Ovary (tissue), 3 donors: Measurements from ENCODE around the gene FAM210A.

Source experiments
- POLR2A ChIP-seq: fragments of 450-650 bp; IDR thresholded peaks from one replicate; pipeline ENCODE4 v1.6.1; 2017; ENCODE audit warnings: antibody characterized with exemption, mild to moderate bottlenecking, moderate library complexity
- TF ChIP-seq, protein P1 (sequence below), 3 donors: fragments of 450-650 bp in 2 of 3; fragments of 200-600 bp in 1 of 3; IDR thresholded peaks; one replicate each; pipeline versions ENCODE4 v1.5.1 to v1.8.0; 2016 to 2022; ENCODE audit warnings: antibody characterized with exemption in 3 of 3, mild to moderate bottlenecking in 1 of 3
- donor health status: DM: no; HTN: no; CAD: no.

DNA sequence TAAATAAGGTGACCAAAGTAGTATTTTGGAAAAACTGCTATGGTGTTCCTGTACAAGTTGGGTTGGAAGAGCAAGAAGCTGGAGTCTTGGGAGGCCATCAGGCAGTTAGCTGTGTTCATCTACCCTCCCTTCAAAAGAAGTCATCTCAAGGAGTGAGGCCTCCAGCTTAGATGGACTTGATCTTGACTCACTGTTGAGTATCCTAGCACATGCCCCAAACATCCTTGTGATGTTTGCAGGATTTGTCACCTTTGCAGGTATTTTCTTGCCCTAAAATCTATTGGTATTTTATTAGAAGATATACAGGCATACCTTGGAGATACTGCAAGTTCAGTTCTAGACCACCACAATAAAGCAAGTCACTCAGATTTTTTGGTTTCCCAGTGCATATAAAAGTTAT is 30.3 kb upstream of the FAM210A start:
- TF ChIP-seq POLR2A, result no peak
- TF ChIP-seq, protein P1, sequence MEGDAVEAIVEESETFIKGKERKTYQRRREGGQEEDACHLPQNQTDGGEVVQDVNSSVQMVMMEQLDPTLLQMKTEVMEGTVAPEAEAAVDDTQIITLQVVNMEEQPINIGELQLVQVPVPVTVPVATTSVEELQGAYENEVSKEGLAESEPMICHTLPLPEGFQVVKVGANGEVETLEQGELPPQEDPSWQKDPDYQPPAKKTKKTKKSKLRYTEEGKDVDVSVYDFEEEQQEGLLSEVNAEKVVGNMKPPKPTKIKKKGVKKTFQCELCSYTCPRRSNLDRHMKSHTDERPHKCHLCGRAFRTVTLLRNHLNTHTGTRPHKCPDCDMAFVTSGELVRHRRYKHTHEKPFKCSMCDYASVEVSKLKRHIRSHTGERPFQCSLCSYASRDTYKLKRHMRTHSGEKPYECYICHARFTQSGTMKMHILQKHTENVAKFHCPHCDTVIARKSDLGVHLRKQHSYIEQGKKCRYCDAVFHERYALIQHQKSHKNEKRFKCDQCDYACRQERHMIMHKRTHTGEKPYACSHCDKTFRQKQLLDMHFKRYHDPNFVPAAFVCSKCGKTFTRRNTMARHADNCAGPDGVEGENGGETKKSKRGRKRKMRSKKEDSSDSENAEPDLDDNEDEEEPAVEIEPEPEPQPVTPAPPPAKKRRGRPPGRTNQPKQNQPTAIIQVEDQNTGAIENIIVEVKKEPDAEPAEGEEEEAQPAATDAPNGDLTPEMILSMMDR (IDR thresholded peaks at IDR 0.05), result no peak
